ENCODE results near the gene NCBP2. TPM values are rescaled to one million over a fixed set of nuclear protein-coding genes. Genes with fewer than 3 reads are reported as not detected.

Gene NCBP2
- total and polyA plus RNA-seq, 2 experiments from 2014 or later: 78.4 to 98.9 TPM

GRCh38 chr3:196962108-196962929, 20.0 kb upstream of the NCBP2 start (continued):
- no peak for TF ChIP-seq ZNF462 (CRISPR knock-in tag; IDR thresholded peaks at IDR 0.05)
- no peak for TF ChIP-seq REST (IDR thresholded peaks at IDR 0.05; ENCODE audit: unreplicated experiment)
- no peak for TF ChIP-seq STAT1 (IDR thresholded peaks at IDR 0.05; ENCODE audit: unreplicated experiment)
- no peak for TF ChIP-seq ETS1 (IDR thresholded peaks at IDR 0.05)
- no peak for TF ChIP-seq EZH2 (IDR thresholded peaks at IDR 0.05; ENCODE audit: low read depth, unreplicated experiment)
- TF ChIP-seq ZNF331 (CRISPR knock-in tag; IDR thresholded peaks at IDR 0.05; ENCODE audit: low read depth): no peak
- TF ChIP-seq CTCF (conservative IDR thresholded peaks at IDR 0.05; ENCODE audit: low read depth in 2 of 2): no peak

Data from GM23338 (cell line).